ENCODE results near the gene LDLRAD4. TPM values are rescaled to one million over a fixed set of nuclear protein-coding genes. Genes with fewer than 3 reads are reported as not detected.

LDLRAD4 gene
- total RNA-seq, 1 donor: 0.54 TPM

- TF ChIP-seq CTCF (IDR thresholded peaks at IDR 0.05; ENCODE audit: insufficient read depth, low read length): no peak
- DNase-seq (ENCODE audit: low read depth): no peak
- H3K4me3 ChIP-seq (ENCODE audit: low read depth, low read length): no peak overlapping the region
Observed at GRCh38 chr18:13430663-13431062, 212.1 kb downstream of the LDLRAD4 start.

GRCh38 chr18:13431886-13432285 is 213.3 kb downstream of the LDLRAD4 start:
- no peak overlapping the region for H3K4me3 ChIP-seq (ENCODE audit: low read depth, low read length)
- DNase-seq (ENCODE audit: low read depth): no peak
- no peak for TF ChIP-seq CTCF (IDR thresholded peaks at IDR 0.05; ENCODE audit: insufficient read depth, low read length)

GRCh38 chr18:13433125-13433524 is 214.6 kb downstream of the LDLRAD4 start:
- no peak for DNase-seq (ENCODE audit: low read depth)
- TF ChIP-seq CTCF (IDR thresholded peaks at IDR 0.05; ENCODE audit: insufficient read depth, low read length): no peak
- no peak overlapping the region for H3K4me3 ChIP-seq (ENCODE audit: low read depth, low read length)

- DNase-seq (ENCODE audit: low read depth): peak; percentile 4
- TF ChIP-seq CTCF (IDR thresholded peaks at IDR 0.05; ENCODE audit: insufficient read depth, low read length): no peak
Observed at GRCh38 chr18:13433685-13434084, 215.1 kb downstream of the LDLRAD4 start.

GRCh38 chr18:13434854-13435253 is 216.3 kb downstream of the LDLRAD4 start:
- TF ChIP-seq CTCF (IDR thresholded peaks at IDR 0.05; ENCODE audit: insufficient read depth, low read length): no peak
- no peak overlapping the region for H3K4me3 ChIP-seq (ENCODE audit: low read depth, low read length)
- no peak for DNase-seq (ENCODE audit: low read depth)

More at GRCh38 chr18:13433685-13434084, 215.1 kb downstream of the LDLRAD4 start:
- H3K4me3 ChIP-seq (ENCODE audit: low read depth, low read length): no peak overlapping the region

- TF ChIP-seq CTCF (IDR thresholded peaks at IDR 0.05; ENCODE audit: insufficient read depth, low read length): no peak
- peak; percentile 74 for DNase-seq (ENCODE audit: low read depth)
- H3K4me3 ChIP-seq (ENCODE audit: low read depth, low read length): no peak overlapping the region
Observed at GRCh38 chr18:13435586-13436333, 217.2 kb downstream of the LDLRAD4 start.

- peak; percentile 4 for DNase-seq (ENCODE audit: low read depth)
- H3K4me3 ChIP-seq (ENCODE audit: low read depth, low read length): no peak overlapping the region
- TF ChIP-seq CTCF (IDR thresholded peaks at IDR 0.05; ENCODE audit: insufficient read depth, low read length): no peak
Observed at GRCh38 chr18:13436576-13436975, 218.0 kb downstream of the LDLRAD4 start.
